ENCODE results near the gene A1BG. TPM values are rescaled to one million over a fixed set of nuclear protein-coding genes. Genes with fewer than 3 reads are reported as not detected.
A peak's percentile ranks its signal among the peaks of the same experiment; 100 is the strongest.

A1BG gene
- total RNA-seq, 2 donors from 2014 or later, result 12.6 to 16.4 TPM

GRCh38 chr19:58326501-58326913 lies 26.8 kb downstream of the A1BG start:
- 0 to 2% methylated on average over 6 to 9 of the region's 9 CpGs for WGBS, 2 experiments (ENCODE audit: insufficient coverage in 1 of 2, insufficient read length in 1 of 2)
- H3K4me3 Mint-ChIP-seq, result no peak overlapping the region
- peak overlapping the region; percentile 33 for H3K27ac ChIP-seq (ENCODE audit: low read depth, low read length)

GRCh38 chr19:58325311-58326022 lies 27.8 kb downstream of the A1BG start:
- WGBS, 2 experiments (ENCODE audit: insufficient coverage in 1 of 2, insufficient read length in 1 of 2), result 86 to 91% methylated on average over 4 to 5 of the region's 6 CpGs
- Histone ChIP-seq H3K27me3 (ENCODE audit: control insufficient read depth, insufficient read depth, low read length, poor library complexity, severe bottlenecking) (no peaks in the 10 kb centered on the region), H3K36me3 (ENCODE audit: control insufficient read depth, insufficient read depth, low read length) (peaks cover 5% of the 10 kb centered on the region), H3K4me3 (ENCODE audit: low read length) (peak overlapping the region; percentile 99), H3K9me3 (ENCODE audit: control insufficient read depth, low read length) (no peaks in the 10 kb centered on the region), H3K9ac (ENCODE audit: extremely low read depth, low read length, poor library complexity, severe bottlenecking) (peak overlapping the region; percentile 86), H3K27ac (ENCODE audit: low read depth, low read length) (no peak overlapping the region), H3K4me1 (ENCODE audit: control insufficient read depth, insufficient read depth, low read length) (peaks cover 8% of the 10 kb centered on the region)
- H3K4me1 Mint-ChIP-seq, result peaks cover 6% of the 10 kb centered on the region
- TF ChIP-seq CTCF (conservative IDR thresholded peaks at IDR 0.05), result no peak
- H3K4me3 Mint-ChIP-seq, result no peak overlapping the region
- H3K27me3 Mint-ChIP-seq (ENCODE audit: insufficient read depth), result no peaks in the 10 kb centered on the region
- H3K36me3 Mint-ChIP-seq (ENCODE audit: low read depth), result no peaks in the 10 kb centered on the region
- H3K27ac Mint-ChIP-seq, result no peak overlapping the region
- DNase-seq, result no peak
- no peaks in the 10 kb centered on the region for H3K9me3 Mint-ChIP-seq

More at GRCh38 chr19:58326501-58326913, 26.8 kb downstream of the A1BG start:
- no peaks in the 10 kb centered on the region for H3K9me3 Mint-ChIP-seq
- no peaks in the 10 kb centered on the region for H3K27me3 Mint-ChIP-seq (ENCODE audit: insufficient read depth)
- H3K36me3 ChIP-seq (ENCODE audit: control insufficient read depth, insufficient read depth, low read length), result peaks cover 5% of the 10 kb centered on the region
- H3K9ac ChIP-seq (ENCODE audit: extremely low read depth, low read length, poor library complexity, severe bottlenecking), result peak overlapping the region; percentile 86
- H3K36me3 Mint-ChIP-seq (ENCODE audit: low read depth), result no peaks in the 10 kb centered on the region
- H3K4me1 ChIP-seq (ENCODE audit: control insufficient read depth, insufficient read depth, low read length), result peaks cover 12% of the 10 kb centered on the region
- H3K27ac Mint-ChIP-seq, result no peak overlapping the region
- H3K4me3 ChIP-seq (ENCODE audit: low read length), result peak overlapping the region; percentile 99
- DNase-seq, result no peak
- no peak for TF ChIP-seq CTCF (conservative IDR thresholded peaks at IDR 0.05)
- H3K4me1 Mint-ChIP-seq, result peaks cover 11% of the 10 kb centered on the region
- H3K9me3 ChIP-seq (ENCODE audit: control insufficient read depth, low read length), result no peaks in the 10 kb centered on the region
- H3K27me3 ChIP-seq (ENCODE audit: control insufficient read depth, insufficient read depth, low read length, poor library complexity, severe bottlenecking), result no peaks in the 10 kb centered on the region

- peaks cover 12% of the 10 kb centered on the region for H3K36me3 Mint-ChIP-seq (ENCODE audit: low read depth)
- Histone ChIP-seq H3K27me3 (ENCODE audit: control insufficient read depth, insufficient read depth, low read length, poor library complexity, severe bottlenecking) (no peaks in the 10 kb centered on the region), H3K9me3 (ENCODE audit: control insufficient read depth, low read length) (no peaks in the 10 kb centered on the region), H3K9ac (ENCODE audit: extremely low read depth, low read length, poor library complexity, severe bottlenecking) (no peak overlapping the region), H3K4me3 (ENCODE audit: low read length) (no peak overlapping the region), H3K4me1 (ENCODE audit: control insufficient read depth, insufficient read depth, low read length) (no peaks in the 10 kb centered on the region), H3K27ac (ENCODE audit: low read depth, low read length) (no peak overlapping the region), H3K36me3 (ENCODE audit: control insufficient read depth, insufficient read depth, low read length) (peaks cover 15% of the 10 kb centered on the region)
- no peak overlapping the region for H3K4me3 Mint-ChIP-seq
- no peaks in the 10 kb centered on the region for H3K9me3 Mint-ChIP-seq
- no peaks in the 10 kb centered on the region for H3K4me1 Mint-ChIP-seq
- H3K27me3 Mint-ChIP-seq (ENCODE audit: insufficient read depth), result no peaks in the 10 kb centered on the region
- 93 to 94% methylated on average over 9 to 10 of the region's 10 CpGs for WGBS, 2 experiments (ENCODE audit: insufficient coverage in 1 of 2, insufficient read length in 1 of 2)
- DNase-seq, result no peak
- TF ChIP-seq CTCF (conservative IDR thresholded peaks at IDR 0.05), result no peak
- no peak overlapping the region for H3K27ac Mint-ChIP-seq
Observed at GRCh38 chr19:58319241-58319640, 34.1 kb downstream of the A1BG start.

All from endodermal cell (in vitro differentiated cells).